Trophoblast cell (in vitro differentiated cells and primary cell): ENCODE results near the gene CLTB.

Experiments used
- DNase-seq, 2 donors: peaks; one replicate each; pipeline ENCODE4 v3.0.0-alpha.2; 2016
- H2AFZ ChIP-seq: 2 replicates; pipeline ENCODE4 v1.6.1; 2013; ENCODE audit warnings: low read length, moderate library complexity, mild to moderate bottlenecking; ENCODE audit not compliant: insufficient read depth, poor library complexity
- H2AK5ac ChIP-seq: 2 replicates; pipeline ENCODE4 v1.6.1; 2013; ENCODE audit warnings: mild to moderate bottlenecking, low read length
- H2BK120ac ChIP-seq: 2 replicates; pipeline ENCODE4 v1.6.1; 2013; ENCODE audit warnings: low read length, mild to moderate bottlenecking, moderate library complexity; ENCODE audit not compliant: insufficient read depth, poor library complexity
- H2BK12ac ChIP-seq: 2 replicates; pipeline ENCODE4 v1.6.1; 2013; ENCODE audit warnings: mild to moderate bottlenecking, low read length, moderate library complexity
- H2BK5ac ChIP-seq: 2 replicates; pipeline ENCODE4 v1.6.1; 2013; ENCODE audit warnings: low read length, low read depth, moderate library complexity, mild to moderate bottlenecking; ENCODE audit not compliant: poor library complexity
- H3K14ac ChIP-seq: 2 replicates; pipeline ENCODE4 v1.6.1; 2013; ENCODE audit warnings: mild to moderate bottlenecking, low read length
- H3K18ac ChIP-seq: 2 replicates; pipeline ENCODE4 v1.6.1; 2013; ENCODE audit warnings: mild to moderate bottlenecking, low read length
- H3K23ac ChIP-seq: 2 replicates; pipeline ENCODE4 v1.6.1; 2013; ENCODE audit warnings: low read length
- H3K27ac ChIP-seq: 2 replicates; pipeline ENCODE4 v1.5.1; 2013; ENCODE audit warnings: low read depth, mild to moderate bottlenecking, inconsistent platforms, low read length, moderate library complexity
- H3K27me3 ChIP-seq: 2 replicates; pipeline ENCODE4 v1.6.1; 2013; ENCODE audit warnings: inconsistent platforms, mild to moderate bottlenecking, low read length, moderate library complexity; ENCODE audit not compliant: insufficient read depth
- H3K36me3 ChIP-seq, 2 experiments: 1 replicate in 1 of 2; 2 replicates in 1 of 2; pipeline ENCODE4 v1.6.1; 2013; ENCODE audit warnings: low read length in 2 of 2, mild to moderate bottlenecking in 2 of 2, moderate library complexity in 1 of 2; ENCODE audit not compliant: insufficient read depth in 2 of 2, control insufficient read depth in 1 of 2
- H3K4ac ChIP-seq: 2 replicates; pipeline ENCODE4 v1.6.1; 2013; ENCODE audit warnings: low read depth, mild to moderate bottlenecking, low read length, moderate library complexity
- H3K4me1 ChIP-seq, 2 experiments: 1 replicate in 1 of 2; 2 replicates in 1 of 2; pipeline ENCODE4 v1.6.1; 2013; ENCODE audit warnings: low read length in 2 of 2, mild to moderate bottlenecking in 2 of 2, moderate library complexity in 1 of 2; ENCODE audit not compliant: insufficient read depth in 2 of 2, control insufficient read depth in 1 of 2
- H3K4me2 ChIP-seq: 2 replicates; pipeline ENCODE4 v1.6.1; 2013; ENCODE audit warnings: inconsistent platforms, mild to moderate bottlenecking, low read length, moderate library complexity
- H3K4me3 ChIP-seq: 2 replicates; pipeline ENCODE4 v1.5.1; 2013; ENCODE audit warnings: mild to moderate bottlenecking, low read depth, low read length, inconsistent platforms
- H3K79me1 ChIP-seq: one replicate; pipeline ENCODE4 v1.6.1; 2013; ENCODE audit warnings: low read length
- H3K79me2 ChIP-seq: 2 replicates; pipeline ENCODE4 v1.6.1; 2013; ENCODE audit warnings: low read length, mild to moderate bottlenecking; ENCODE audit not compliant: control insufficient read depth, insufficient read depth, poor library complexity
- H3K9ac ChIP-seq: 2 replicates; pipeline ENCODE4 v1.6.1; 2013; ENCODE audit warnings: mild to moderate bottlenecking, low read length
- H3K9me3 ChIP-seq: 2 replicates; pipeline ENCODE4 v1.6.1; 2013; ENCODE audit warnings: low read depth, mild to moderate bottlenecking, control low read depth, inconsistent platforms, low read length; ENCODE audit not compliant: insufficient read depth
- H4K12ac ChIP-seq: 2 replicates; pipeline ENCODE4 v1.6.1; 2013; ENCODE audit warnings: low read depth, mild to moderate bottlenecking, low read length, moderate library complexity
- H4K8ac ChIP-seq: 2 replicates; pipeline ENCODE4 v1.6.1; 2013; ENCODE audit warnings: low read depth, mild to moderate bottlenecking, low read length, moderate library complexity
- H4K91ac ChIP-seq: one replicate; pipeline ENCODE4 v1.6.1; 2013; ENCODE audit warnings: low read depth, mild to moderate bottlenecking, low read length, moderate library complexity
- WGBS: extraction: QIAGEN DNeasy Blood & Tissue Kit; methylation state at CpG from one replicate; pipeline ENCODE4 v1.1.7; 2013; ENCODE audit warnings: missing lambda C conversion rate; ENCODE audit not compliant: insufficient read length, insufficient coverage; ENCODE audit errors: extremely low coverage; 5-methylcytosine and 5-hydroxymethylcytosine counted together

CLTB gene

DNA sequence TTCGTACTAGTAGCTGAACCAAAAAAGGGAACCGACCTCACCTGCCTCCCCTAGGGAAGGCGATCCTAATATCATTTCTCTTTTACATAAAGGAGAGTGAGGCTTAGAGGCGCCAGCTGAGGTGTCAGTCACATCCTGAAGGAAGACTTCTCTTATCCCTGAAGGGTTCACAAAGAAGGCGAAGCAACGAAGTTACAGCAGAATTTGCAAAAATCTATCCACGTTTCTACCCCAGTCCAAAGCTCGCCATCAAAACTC, 54.2 kb downstream of the CLTB start:
- no peak overlapping the region for H2BK120ac ChIP-seq

DNA sequence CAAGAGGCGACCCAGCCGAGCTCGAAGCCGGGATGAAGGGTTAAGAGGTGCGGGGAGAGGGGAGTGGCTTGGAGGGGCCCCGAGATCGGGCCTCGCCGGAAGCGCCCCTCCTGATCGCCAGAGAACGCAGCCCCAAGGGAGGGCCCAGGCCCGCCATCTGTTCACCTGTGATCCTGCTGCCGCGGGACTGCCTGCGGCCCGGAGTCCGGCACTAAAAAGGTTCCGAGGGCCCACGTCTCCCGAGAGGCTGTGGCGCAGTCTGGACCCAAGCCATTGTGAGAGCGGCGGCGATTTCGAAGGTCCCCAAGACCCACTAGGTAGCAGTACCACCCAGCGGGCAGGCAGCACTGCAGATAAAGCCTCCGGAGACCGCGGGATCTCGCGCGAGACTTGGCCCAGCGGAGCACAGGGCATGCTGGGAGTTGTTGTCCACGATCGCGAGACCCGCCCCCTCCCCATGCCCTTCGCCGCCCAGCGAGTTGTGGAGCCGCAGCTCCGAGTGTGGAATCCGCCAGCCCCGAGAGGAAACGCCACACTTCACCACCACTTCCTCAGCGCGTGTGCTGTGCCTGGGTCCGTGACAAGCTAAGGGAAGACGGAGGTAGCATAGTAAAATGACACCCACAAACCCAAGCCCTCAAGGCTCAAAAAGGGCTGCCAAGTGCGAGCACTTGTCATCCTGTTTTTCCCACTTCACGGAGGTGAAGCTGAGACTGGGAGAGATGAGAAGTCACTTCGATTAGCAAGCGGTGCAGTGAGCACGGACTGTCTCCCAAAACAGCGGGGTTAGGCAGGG, 54.7 kb downstream of the CLTB start, which contains the start of gene KIAA1191:
Gene KIAA1191, minus strand, starts transcription at position 328 of the 796 bp plus-strand sequence. CDS start 2,256 bp downstream, outside the sequence.
- peak within 1 kb of the TSS; percentile 61 for H2AFZ ChIP-seq
- peak within 1 kb of the TSS; percentile 84 for H3K9ac ChIP-seq
- peaks cover 4 to 7% of the 10 kb centered on the region in 2 experiments for H3K36me3 ChIP-seq
- no peak within 1 kb of the TSS for H2BK5ac ChIP-seq
- peaks cover 7% of the 10 kb centered on the region for H3K79me2 ChIP-seq
- H4K91ac ChIP-seq = peak within 1 kb of the TSS; percentile 41
- peaks cover 5% of the 10 kb centered on the region for H3K9me3 ChIP-seq
- H3K79me1 ChIP-seq = peaks cover 10% of the 10 kb centered on the region
- H3K4me2 ChIP-seq = peak within 1 kb of the TSS; percentile 87
- H3K27ac ChIP-seq = no peak within 1 kb of the TSS
- no peak within 1 kb of the TSS for H2BK12ac ChIP-seq
- H2AK5ac ChIP-seq = no peak within 1 kb of the TSS
- peaks cover 8 to 12% of the 10 kb centered on the region in 2 experiments for H3K4me1 ChIP-seq
- peak within 1 kb of the TSS; percentile 44 for H3K18ac ChIP-seq
- peaks cover 16% of the 10 kb centered on the region for H3K27me3 ChIP-seq
- peak within 1 kb of the TSS; percentile 4 for H4K12ac ChIP-seq
- peak; percentile 82 to 88 for DNase-seq
- H3K4me3 ChIP-seq = peak within 1 kb of the TSS; percentile 88
- peak within 1 kb of the TSS; percentile 13 for H3K4ac ChIP-seq
- peak within 1 kb of the TSS; percentile 81 for H4K8ac ChIP-seq
- no CpG with 5 or more reads among the region's 56 CpGs for WGBS
- peak within 1 kb of the TSS; percentile 4 for H2BK120ac ChIP-seq
- peak within 1 kb of the TSS; percentile 59 for H3K14ac ChIP-seq
- H3K23ac ChIP-seq = no peak within 1 kb of the TSS

More for the DNA sequence above, 54.2 kb downstream of the CLTB start:
- Histone ChIP-seq H3K27me3 (peaks cover 17% of the 10 kb centered on the region), H4K12ac (no peak overlapping the region), H2BK5ac (no peak overlapping the region), H3K79me2 (peaks cover 7% of the 10 kb centered on the region), H3K79me1 (peaks cover 10% of the 10 kb centered on the region), H2BK12ac (no peak overlapping the region), H4K8ac (no peak overlapping the region), H3K27ac (no peak overlapping the region), H4K91ac (no peak overlapping the region), H3K9ac (no peak overlapping the region), H2AK5ac (no peak overlapping the region), H3K36me3 (peaks cover 2 to 5% of the 10 kb centered on the region in 2 experiments), H3K23ac (no peak overlapping the region), H3K4me3 (peak overlapping the region; percentile 70), H2AFZ (peak overlapping the region; percentile 18), H3K9me3 (peaks cover 5% of the 10 kb centered on the region), H3K4me2 (peak overlapping the region; percentile 87), H3K14ac (no peak overlapping the region), H3K18ac (no peak overlapping the region), H3K4me1 (peaks cover 8 to 12% of the 10 kb centered on the region in 2 experiments), H3K4ac (no peak overlapping the region)
- no CpG with 5 or more reads among the region's 8 CpGs for WGBS
- DNase-seq = no peak

DNA sequence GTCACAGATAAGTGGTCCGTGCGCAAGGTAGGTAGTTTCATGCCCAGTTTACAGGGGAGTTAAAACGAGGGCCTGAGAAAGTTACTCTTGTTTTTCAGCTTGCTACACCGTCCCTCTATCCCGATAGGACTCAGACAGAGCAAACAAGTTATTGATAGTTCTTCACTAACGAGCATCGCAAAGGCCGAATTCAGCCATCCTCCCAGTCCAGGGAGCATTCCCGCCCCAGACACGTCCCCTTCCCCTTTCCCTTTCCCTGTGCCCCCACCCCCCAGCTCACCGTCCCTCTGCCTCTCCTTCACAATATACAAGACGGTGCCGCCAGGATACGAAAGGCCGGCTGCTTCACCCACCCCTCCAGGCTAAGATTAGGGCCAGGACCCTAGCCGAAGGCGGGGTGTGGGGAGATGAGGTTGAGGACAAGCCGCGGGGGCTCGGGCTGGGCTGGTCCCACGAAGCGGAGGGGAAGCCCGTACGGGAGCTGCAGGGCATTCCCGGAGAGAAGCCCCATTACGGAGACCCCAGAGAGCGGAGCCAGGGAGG, 55.4 kb downstream of the CLTB start:
- Histone ChIP-seq H3K4me3 (peak overlapping the region; percentile 88), H4K8ac (peak overlapping the region; percentile 81)

DNA sequence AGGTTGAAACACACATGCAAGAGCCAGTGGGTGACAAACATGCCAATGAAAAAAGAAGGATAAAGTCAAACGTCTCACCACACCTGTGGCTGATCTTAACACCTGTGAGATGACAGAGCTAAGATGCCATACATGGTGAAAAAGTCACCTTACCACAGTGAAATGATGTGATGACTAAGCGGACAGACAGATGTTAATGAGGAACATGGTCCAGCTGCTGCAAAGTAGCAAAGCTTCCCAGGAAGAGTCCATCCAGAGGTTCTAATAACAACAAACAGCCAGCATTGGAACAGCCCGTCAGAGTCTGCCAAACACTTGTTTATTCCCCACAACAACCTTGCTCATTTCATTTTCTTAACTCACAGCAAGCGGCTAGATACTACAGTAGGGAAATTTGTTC, 56.7 kb downstream of the CLTB start:
- no peak overlapping the region for H3K4me3 ChIP-seq
- no peak overlapping the region for H3K9ac ChIP-seq
- peaks cover 13 to 16% of the 10 kb centered on the region in 2 experiments for H3K36me3 ChIP-seq
- H3K4me1 ChIP-seq = peaks cover 0 to 2% of the 10 kb centered on the region in 2 experiments
- H4K8ac ChIP-seq = no peak overlapping the region
- H2AFZ ChIP-seq = no peak overlapping the region
- no peak overlapping the region for H2BK5ac ChIP-seq
- WGBS = no CpG with 5 or more reads among the region's 4 CpGs
- no peak overlapping the region for H3K4ac ChIP-seq
- no peak overlapping the region for H2BK120ac ChIP-seq
- H3K23ac ChIP-seq = no peak overlapping the region
- no peak overlapping the region for H2AK5ac ChIP-seq
- H3K4me2 ChIP-seq = no peak overlapping the region
- no peak overlapping the region for H3K18ac ChIP-seq
- no peak overlapping the region for H4K91ac ChIP-seq
- no peak overlapping the region for H3K27ac ChIP-seq
- no peak overlapping the region for H4K12ac ChIP-seq
- DNase-seq = peak in 1 of 2 donors; percentile 42
- H3K79me2 ChIP-seq = peaks cover 7% of the 10 kb centered on the region
- peaks cover 7% of the 10 kb centered on the region for H3K79me1 ChIP-seq
- peaks cover 2% of the 10 kb centered on the region for H3K27me3 ChIP-seq
- H3K9me3 ChIP-seq = peaks cover 2% of the 10 kb centered on the region
- H3K14ac ChIP-seq = no peak overlapping the region
- no peak overlapping the region for H2BK12ac ChIP-seq

More for the DNA sequence above, 55.4 kb downstream of the CLTB start:
- peaks cover 7% of the 10 kb centered on the region for H3K79me2 ChIP-seq
- peak overlapping the region; percentile 87 for H3K4me2 ChIP-seq
- H3K18ac ChIP-seq = peak overlapping the region; percentile 44
- H3K9ac ChIP-seq = peak overlapping the region; percentile 84
- peak overlapping the region; percentile 61 for H2AFZ ChIP-seq
- peak overlapping the region; percentile 4 for H2BK120ac ChIP-seq
- DNase-seq = no peak
- H2AK5ac ChIP-seq = no peak overlapping the region
- peak overlapping the region; percentile 4 for H4K12ac ChIP-seq
- H3K14ac ChIP-seq = peak overlapping the region; percentile 59
- no peak overlapping the region for H2BK12ac ChIP-seq
- no peak overlapping the region for H3K23ac ChIP-seq
- no peak overlapping the region for H2BK5ac ChIP-seq
- H3K4me1 ChIP-seq = peaks cover 4 to 7% of the 10 kb centered on the region in 2 experiments
- H4K91ac ChIP-seq = peak overlapping the region; percentile 41
- peaks cover 10% of the 10 kb centered on the region for H3K79me1 ChIP-seq
- no CpG with 5 or more reads among the region's 27 CpGs for WGBS
- peaks cover 13% of the 10 kb centered on the region for H3K27me3 ChIP-seq
- H3K9me3 ChIP-seq = peaks cover 5% of the 10 kb centered on the region
- H3K27ac ChIP-seq = no peak overlapping the region
- H3K4ac ChIP-seq = peak overlapping the region; percentile 13
- H3K36me3 ChIP-seq = peaks cover 7 to 9% of the 10 kb centered on the region in 2 experiments
